Eye (tissue), 1 donor: ENCODE results near the gene NRP2.
A peak's percentile ranks its signal among the peaks of the same experiment; 100 is the strongest.

ENCODE experiments used
- DNase-seq: peaks from one replicate; pipeline ENCODE4 v3.0.0-alpha.2; 2015

NRP2 gene

GRCh38 chr2:205816268-205816667, 134.0 kb downstream of the NRP2 start:
- DNase-seq, result no peak

- no peak for DNase-seq
Measured at GRCh38 chr2:205822579-205822978, 140.3 kb downstream of the NRP2 start.

- DNase-seq, result no peak
Measured at GRCh38 chr2:205827809-205828365, 145.6 kb downstream of the NRP2 start.

- no peak for DNase-seq
Measured at GRCh38 chr2:205833864-205834263, 151.6 kb downstream of the NRP2 start.

GRCh38 chr2:205834796-205835195, 152.5 kb downstream of the NRP2 start:
- peak; percentile 57 for DNase-seq

- DNase-seq, result peak; percentile 70
Measured at GRCh38 chr2:205835251-205835791, 153.0 kb downstream of the NRP2 start.

- DNase-seq, result peak; percentile 29
Measured at GRCh38 chr2:205835923-205836322, 153.6 kb downstream of the NRP2 start.

GRCh38 chr2:205836477-205837221, 154.3 kb downstream of the NRP2 start:
- no peak for DNase-seq

GRCh38 chr2:205837663-205838062, 155.4 kb downstream of the NRP2 start:
- no peak for DNase-seq

GRCh38 chr2:205845446-205845845, 163.1 kb downstream of the NRP2 start:
- peak; percentile 61 for DNase-seq
